Measurements from ENCODE around the gene RPL36AL.
A peak's percentile ranks its signal among the peaks of the same experiment; 100 is the strongest.
"Not testable (repeated sequence)": the region's sequence is repeated elsewhere in the genome, so short reads cannot be mapped to it uniquely, and the experiment has no call there.

RPL36AL gene

GRCh38 chr14:49620182-49621113, at the start of gene RPL36AL, which contains the start of gene MGAT2:
TSS of gene RPL36AL (minus strand) at chr14:49620626. CDS start at chr14:49619104, 1,522 bp downstream.
TSS of gene MGAT2 (plus strand) at chr14:49620799. CDS start at chr14:49621269, 470 bp downstream.
- peak; percentile 99 for DNase-seq (ENCODE audit: low spot score)

- DNase-seq (ENCODE audit: low spot score) = no peak
Measured at GRCh38 chr14:49659526-49660455, 39.4 kb upstream of the RPL36AL start.

GRCh38 chr14:49657500-49657899, 37.1 kb upstream of the RPL36AL start:
- not testable (repeated sequence) for DNase-seq (ENCODE audit: low spot score)

- DNase-seq (ENCODE audit: low spot score) = no peak
Measured at GRCh38 chr14:49654511-49654910, 34.1 kb upstream of the RPL36AL start.

GRCh38 chr14:49653508-49653907, 33.1 kb upstream of the RPL36AL start:
- no peak for DNase-seq (ENCODE audit: low spot score)

- no peak for DNase-seq (ENCODE audit: low spot score)
Measured at GRCh38 chr14:49642163-49642562, 21.7 kb upstream of the RPL36AL start.

- peak; percentile 59 for DNase-seq (ENCODE audit: low spot score)
Measured at GRCh38 chr14:49641697-49642129, 21.3 kb upstream of the RPL36AL start.

GRCh38 chr14:49640540-49641417, 20.4 kb upstream of the RPL36AL start:
- no peak for DNase-seq (ENCODE audit: low spot score)

- DNase-seq (ENCODE audit: low spot score) = no peak
Measured at GRCh38 chr14:49637534-49638078, 17.2 kb upstream of the RPL36AL start.

GRCh38 chr14:49636866-49637265, 16.4 kb upstream of the RPL36AL start:
- no peak for DNase-seq (ENCODE audit: low spot score)

GRCh38 chr14:49634547-49635334, 14.3 kb upstream of the RPL36AL start, which contains the start of gene DNAAF2:
TSS of gene DNAAF2 (minus strand) at chr14:49635244. CDS start at chr14:49635149, 95 bp downstream.
- peak; percentile 54 for DNase-seq (ENCODE audit: low spot score)

- DNase-seq (ENCODE audit: low spot score) = peak; percentile 92
Measured at GRCh38 chr14:49633640-49634546, 13.5 kb upstream of the RPL36AL start.

- no peak for DNase-seq (ENCODE audit: low spot score)
Measured at GRCh38 chr14:49623941-49624839, 3.8 kb upstream of the RPL36AL start.

- no peak for DNase-seq (ENCODE audit: low spot score)
Measured at GRCh38 chr14:49623387-49623786, 3.0 kb upstream of the RPL36AL start.

- DNase-seq (ENCODE audit: low spot score) = no peak
Measured at GRCh38 chr14:49622022-49622607, 1.7 kb upstream of the RPL36AL start.

GRCh38 chr14:49621114-49621881, 872 bp upstream of the RPL36AL start:
- DNase-seq (ENCODE audit: low spot score) = peak; percentile 58

GRCh38 chr14:49619730-49620129, 696 bp downstream of the RPL36AL start:
- no peak for DNase-seq (ENCODE audit: low spot score)
